IPS-18c (cell line): ENCODE results near the gene MAP3K14.

ENCODE experiments used
- H3K4me3 ChIP-seq: 2 replicates; pipeline ENCODE4 v1.7.0; 2013; ENCODE audit warnings: low read depth, mild to moderate bottlenecking, low read length, moderate library complexity; ENCODE audit not compliant: insufficient read depth
- H3K9me3 ChIP-seq: one replicate; pipeline ENCODE4 v1.6.1; 2013; ENCODE audit warnings: mild to moderate bottlenecking, low read length, moderate library complexity; ENCODE audit not compliant: control insufficient read depth, insufficient read depth

The MAP3K14 gene

GRCh38 chr17:45294506-45294905, 22.3 kb downstream of the MAP3K14 start:
- Histone ChIP-seq H3K9me3 (no peaks in the 10 kb centered on the region), H3K4me3 (no peak overlapping the region)

- H3K9me3 ChIP-seq, result no peaks in the 10 kb centered on the region
These were observed 23.2 kb downstream of the MAP3K14 start for GRCh38 chr17:45293413-45294211.

GRCh38 chr17:45292696-45293412, 24.0 kb downstream of the MAP3K14 start:
- no peak overlapping the region for H3K4me3 ChIP-seq
- no peaks in the 10 kb centered on the region for H3K9me3 ChIP-seq

More at GRCh38 chr17:45293413-45294211, 23.2 kb downstream of the MAP3K14 start:
- no peak overlapping the region for H3K4me3 ChIP-seq

GRCh38 chr17:45291171-45291805, 25.5 kb downstream of the MAP3K14 start:
- Histone ChIP-seq H3K9me3 (no peaks in the 10 kb centered on the region), H3K4me3 (no peak overlapping the region)

- no peak overlapping the region for H3K4me3 ChIP-seq
- no peaks in the 10 kb centered on the region for H3K9me3 ChIP-seq
These were observed 26.5 kb downstream of the MAP3K14 start for GRCh38 chr17:45290269-45290765.

GRCh38 chr17:45289301-45290268, 27.2 kb downstream of the MAP3K14 start:
- H3K4me3 ChIP-seq, result no peak overlapping the region

GRCh38 chr17:45288825-45289224, 28.0 kb downstream of the MAP3K14 start:
- H3K9me3 ChIP-seq, result no peaks in the 10 kb centered on the region
- H3K4me3 ChIP-seq, result no peak overlapping the region

More at GRCh38 chr17:45289301-45290268, 27.2 kb downstream of the MAP3K14 start:
- no peaks in the 10 kb centered on the region for H3K9me3 ChIP-seq

GRCh38 chr17:45287526-45288500, 29.0 kb downstream of the MAP3K14 start:
- H3K4me3 ChIP-seq, result no peak overlapping the region
- no peaks in the 10 kb centered on the region for H3K9me3 ChIP-seq

GRCh38 chr17:45286286-45286685, 30.5 kb downstream of the MAP3K14 start:
- Histone ChIP-seq H3K4me3 (no peak overlapping the region), H3K9me3 (no peaks in the 10 kb centered on the region)

GRCh38 chr17:45284176-45285140, 32.4 kb downstream of the MAP3K14 start:
- H3K4me3 ChIP-seq, result no peak overlapping the region
- H3K9me3 ChIP-seq, result no peaks in the 10 kb centered on the region

GRCh38 chr17:45283711-45284110, 33.1 kb downstream of the MAP3K14 start:
- no peak overlapping the region for H3K4me3 ChIP-seq
- H3K9me3 ChIP-seq, result no peaks in the 10 kb centered on the region

GRCh38 chr17:45282683-45283644, 33.9 kb downstream of the MAP3K14 start:
- Histone ChIP-seq H3K9me3 (no peaks in the 10 kb centered on the region), H3K4me3 (no peak overlapping the region)

- Histone ChIP-seq H3K4me3 (no peak overlapping the region), H3K9me3 (no peaks in the 10 kb centered on the region)
These were observed 36.9 kb downstream of the MAP3K14 start for GRCh38 chr17:45279898-45280297.

- no peaks in the 10 kb centered on the region for H3K9me3 ChIP-seq
- H3K4me3 ChIP-seq, result no peak overlapping the region
These were observed 38.8 kb downstream of the MAP3K14 start for GRCh38 chr17:45277992-45278391.
